Vein endothelial cell (primary cell): Measurements from ENCODE around the gene SPANXN5. TPM values are rescaled to one million over a fixed set of nuclear protein-coding genes. Genes with fewer than 3 reads are reported as not detected.

Experiments
- small RNA-seq: library from RNA; depleted of rRNA; stranded (forward); fragments of <200 nt; gene quantifications from one replicate; pipeline ENCODE3, GENCODE V24; 2012
- total RNA-seq: library from RNA; depleted of rRNA; stranded (reverse); fragments of >200 nt; gene quantifications from 2 replicates; pipeline ENCODE4 v1.2.3, GENCODE V29; 2012

SPANXN5 gene, protein sequence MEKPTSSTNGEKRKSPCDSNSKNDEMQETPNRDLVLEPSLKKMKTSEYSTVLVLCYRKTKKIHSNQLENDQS
- not detected in 2 replicates for total RNA-seq

DNA sequence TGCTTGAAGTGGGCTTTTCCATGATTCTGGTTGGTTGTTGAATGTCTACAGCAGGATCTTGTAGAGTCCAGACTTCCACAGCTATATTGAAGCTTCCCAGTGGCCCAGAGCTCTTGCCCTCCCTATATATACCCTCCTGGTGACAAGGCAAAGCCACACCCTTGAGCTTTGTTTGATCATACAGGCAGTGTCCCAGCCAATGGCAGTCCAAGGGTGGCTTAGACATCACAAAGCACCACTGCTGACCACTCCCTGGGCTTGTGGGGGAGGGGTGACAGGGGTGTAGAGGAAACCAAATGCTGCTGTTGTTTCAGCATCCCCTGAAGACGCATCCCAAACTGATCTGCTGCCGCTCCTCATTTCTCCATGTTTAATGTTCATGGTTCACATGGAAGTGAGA, at the start of gene SPANXN5:
Gene SPANXN5 (minus strand): TSS at position 101 of the 400 bp plus-strand sequence. CDS start 79 bp downstream, at position 22.

DNA sequence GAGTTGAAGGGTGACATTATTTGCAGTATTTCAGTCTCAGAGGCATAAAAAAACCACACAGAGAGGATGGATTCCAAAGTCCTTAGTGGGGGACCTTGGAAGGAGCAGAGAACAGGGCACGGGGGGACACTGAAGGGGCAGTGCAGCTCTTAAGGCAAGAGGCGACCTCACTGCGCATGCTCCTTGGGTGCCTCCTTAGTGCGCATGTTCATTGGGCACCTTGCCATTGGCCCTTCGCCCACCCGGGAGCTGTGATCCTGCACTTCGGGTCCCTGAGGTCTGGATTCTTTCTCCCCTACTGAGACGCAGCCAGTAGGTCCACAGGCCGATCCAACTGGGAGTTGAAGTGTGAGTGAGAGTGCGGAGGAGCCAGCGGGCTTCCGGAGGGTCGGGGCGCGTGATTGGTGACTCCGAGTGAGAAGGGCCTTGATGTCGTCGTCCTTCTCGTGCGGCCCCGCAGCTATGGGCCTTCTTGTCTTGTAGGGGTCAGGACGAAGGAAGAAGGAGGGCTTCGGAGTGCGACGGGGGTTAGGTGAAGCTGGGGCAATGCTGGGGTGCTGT, 13.9 kb upstream of the SPANXN5 start, which contains the start of gene XAGE5:
Gene XAGE5 (plus strand): TSS at position 223 of the 561 bp plus-strand sequence. CDS start 1,280 bp downstream, outside the sequence.

DNA sequence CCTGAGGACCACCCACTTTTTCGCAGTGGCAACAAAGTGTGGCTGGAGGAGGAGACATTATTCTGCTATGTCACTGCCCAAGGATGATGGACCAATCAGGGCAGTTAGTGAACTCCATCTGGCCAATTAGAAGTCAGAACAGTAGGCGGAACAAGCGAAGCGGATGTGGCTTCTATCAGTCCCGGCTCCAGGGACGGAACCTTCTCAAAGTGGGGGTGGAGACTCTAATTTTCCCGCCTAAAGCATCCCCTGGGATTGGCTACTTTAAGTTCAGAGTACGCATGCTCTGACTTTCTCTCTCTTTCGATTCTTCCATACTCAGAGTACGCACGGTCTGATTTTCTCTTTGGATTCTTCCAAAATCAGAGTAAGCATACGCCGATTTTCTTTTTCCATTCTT, 46.3 kb downstream of the SPANXN5 start, which contains the start of gene SSX2B:
Gene SSX2B (plus strand): TSS at position 301 of the 400 bp plus-strand sequence. CDS start 1,429 bp downstream, outside the sequence.

Small RNA genes lying within 50 kb of the gene (small RNA-seq; reads per million reads assigned to genes)
- gene AC244505.6 (not detected), gene AC244505.7 (not detected)

Other genes with a start within 250 kb of the SPANXN5 start
- gene SSX7, start 142.5 kb downstream of the SPANXN5 start, total RNA-seq: not detected in 2 replicates
- not detected in 2 replicates for gene SSX2, start 90.2 kb downstream of the SPANXN5 start, total RNA-seq
- not detected in 2 replicates for gene SSX2B, start 46.2 kb downstream of the SPANXN5 start, total RNA-seq
- not detected in 2 replicates for gene XAGE5, start 13.9 kb upstream of the SPANXN5 start, total RNA-seq
- not detected in 2 replicates for gene XAGE3, start 70.7 kb upstream of the SPANXN5 start, total RNA-seq
- gene FAM156B, start 99.9 kb upstream of the SPANXN5 start, total RNA-seq: 5.6 and 7.8 TPM in 2 replicates
- 4.9 and 8.1 TPM in 2 replicates for gene FAM156A, start 161.1 kb upstream of the SPANXN5 start, total RNA-seq